HepG2 (cell line): ENCODE measurements around the gene STEAP1B. TPM values are rescaled to one million over a fixed set of nuclear protein-coding genes. Genes with fewer than 3 reads are reported as not detected.

ENCODE experiments used
- ATAC-seq: fragments of 200-7000 bp; cut with Tn5 transposase; 3 replicates; pipeline ENCODE4 v1.9.1; 2020; ENCODE audit warnings: mild to moderate bottlenecking, moderate library complexity
- BruUV-seq: library from RNA; stranded (reverse); fragments of 400-500 nt; replicated peaks from 2 replicates; lab custom pipeline; 2021; lab: Mats Ljungman, UMichigan
- CTCF ChIA-PET: fragments of 300-600 bp; formaldehyde crosslinking; extraction: SDS; loops from one replicate; lab custom pipeline; 2021; ENCODE audit warnings: low total read pairs, inconsistent platforms, low intra/inter-chr PET ratio; lab: Yijun Ruan, JAX
- POLR2A ChIA-PET: fragments of 350-600 bp; sonication (Branson Sonifier 250); formaldehyde crosslinking; loops from one replicate; lab custom pipeline; 2020; ENCODE audit warnings: antibody characterized with exemption, inconsistent platforms; lab: Yijun Ruan, JAX
- DNase-seq: peaks from one replicate; pipeline ENCODE4 v3.0.0-alpha.2; 2015; ENCODE audit warnings: low spot score
- FAIRE-seq: peaks from 3 replicates; lab custom pipeline; 2011; peaks lifted over from hg19 to GRCh38; lab: Jason Lieb, UNC
- H2AFZ ChIP-seq: one replicate; pipeline ENCODE4 v1.6.1; 2011; ENCODE audit warnings: low read length, inconsistent platforms
- H3K27ac ChIP-seq: fragments of 300-600 bp; 3 replicates; pipeline ENCODE4 v1.8.0; 2011; ENCODE audit warnings: mixed run types, mild to moderate bottlenecking, mixed read lengths, low read length, inconsistent platforms; ENCODE audit not compliant: insufficient read depth; ENCODE audit errors: extremely low read length
- H3K27me3 ChIP-seq, 2 experiments: fragments of 200-600 bp in 1 of 2; 2 replicates in 1 of 2; 3 replicates in 1 of 2; pipeline versions ENCODE4 v1.6.0 to v1.8.0; 2011; ENCODE audit warnings: low read length in 2 of 2, mild to moderate bottlenecking in 2 of 2, moderate library complexity in 2 of 2, inconsistent platforms in 1 of 2; ENCODE audit not compliant: insufficient read depth in 2 of 2, control insufficient read depth in 1 of 2
- H3K36me3 ChIP-seq, 2 experiments: fragments of 200-600 bp in 1 of 2; replicated peaks in 1 of 2; 2 replicates in 1 of 2; 3 replicates in 1 of 2; pipeline versions ENCODE4 v1.5.1 to v1.8.0; 2011; ENCODE audit warnings: low read length in 2 of 2, inconsistent platforms in 1 of 2; ENCODE audit not compliant: insufficient read depth in 2 of 2, control insufficient read depth in 1 of 2
- H3K4me1 ChIP-seq: 2 replicates; pipeline ENCODE4 v1.5.1; 2012; ENCODE audit warnings: low read length, inconsistent platforms; ENCODE audit not compliant: insufficient read depth
- H3K4me2 ChIP-seq: 2 replicates; pipeline ENCODE4 v1.6.0; 2011; ENCODE audit warnings: low read depth, low read length, inconsistent platforms
- H3K4me3 ChIP-seq, 3 experiments: fragments of 200-600 bp in 1 of 3; sonication (generic), shearing (Covaris generic) in 1 of 3; replicated peaks in 1 of 3; 2 replicates each; pipeline ENCODE4 v1.5.1; 2011 to 2016; ENCODE audit warnings: low read length in 3 of 3, inconsistent platforms in 2 of 3, low read depth in 2 of 3, mild to moderate bottlenecking in 2 of 3, control low read depth in 1 of 3, mixed read lengths in 1 of 3; ENCODE audit not compliant: insufficient read depth in 1 of 3
- H3K79me2 ChIP-seq: one replicate; pipeline ENCODE4 v1.6.1; 2011; ENCODE audit warnings: low read length, inconsistent platforms; ENCODE audit not compliant: insufficient read depth
- H3K9ac ChIP-seq: 2 replicates; pipeline ENCODE4 v1.6.0; 2011; ENCODE audit warnings: mild to moderate bottlenecking, low read depth, low read length, inconsistent platforms; ENCODE audit not compliant: insufficient read depth
- H3K9me3 ChIP-seq: 2 replicates; pipeline ENCODE4 v1.5.1; 2012; ENCODE audit warnings: mild to moderate bottlenecking, low read length
- H4K20me1 ChIP-seq: 2 replicates; pipeline ENCODE4 v1.6.0; 2011; ENCODE audit warnings: inconsistent platforms, mild to moderate bottlenecking, low read length, moderate library complexity; ENCODE audit not compliant: insufficient read depth
- DDIT3 ChIP-seq: sonication (generic); formaldehyde crosslinking; IDR thresholded peaks from 2 replicates; pipeline ENCODE4 v1.4.0; 2020; ENCODE audit warnings: mild to moderate bottlenecking, missing genetic modification reagents
- HOXD1 ChIP-seq: sonication (generic); formaldehyde crosslinking; IDR thresholded peaks from 2 replicates; pipeline ENCODE4 v1.5.0; 2020; ENCODE audit warnings: missing genetic modification reagents
- MATR3 ChIP-seq: sonication (generic); formaldehyde crosslinking; IDR thresholded peaks from 2 replicates; pipeline ENCODE4 v1.4.0; 2020; ENCODE audit warnings: missing genetic modification reagents
- MLXIP ChIP-seq: sonication (generic); formaldehyde crosslinking; IDR thresholded peaks from 2 replicates; pipeline ENCODE4 v1.9.0; 2021; ENCODE audit warnings: missing genetic modification reagents, borderline replicate concordance
- NRL ChIP-seq: sonication (generic); formaldehyde crosslinking; IDR thresholded peaks from 2 replicates; pipeline ENCODE4 v1.5.0; 2020; ENCODE audit warnings: missing genetic modification reagents, mild to moderate bottlenecking, moderate library complexity, borderline replicate concordance
- RXRB ChIP-seq: IDR thresholded peaks from 2 replicates; pipeline ENCODE4 v1.6.1; 2016; ENCODE audit warnings: borderline replicate concordance, missing genetic modification reagents, missing compliant biosample characterization
- SALL1 ChIP-seq: sonication (generic); formaldehyde crosslinking; IDR thresholded peaks from 2 replicates; pipeline ENCODE4 v1.8.0; 2022; ENCODE audit warnings: mild to moderate bottlenecking, missing genetic modification reagents
- TBX3 ChIP-seq: fragments of 450-650 bp; IDR thresholded peaks from 2 replicates; pipeline ENCODE4 v1.6.1; 2017; ENCODE audit warnings: antibody characterized with exemption, mild to moderate bottlenecking, inconsistent platforms, borderline replicate concordance
- TSC22D2 ChIP-seq: sonication (generic); formaldehyde crosslinking; IDR thresholded peaks from 2 replicates; pipeline ENCODE4 v1.5.1; 2020; ENCODE audit warnings: missing genetic modification reagents, mild to moderate bottlenecking, borderline replicate concordance
- ZNF17 ChIP-seq: sonication (generic); formaldehyde crosslinking; IDR thresholded peaks from 2 replicates; pipeline ENCODE4 v1.5.0; 2020; ENCODE audit warnings: mild to moderate bottlenecking, missing genetic modification reagents
- ZNF331 ChIP-seq: sonication (generic); formaldehyde crosslinking; IDR thresholded peaks from 2 replicates; pipeline ENCODE4 v1.4.0; 2020; ENCODE audit warnings: missing genetic modification reagents
- ZNF451 ChIP-seq: sonication (generic); formaldehyde crosslinking; IDR thresholded peaks from 2 replicates; pipeline ENCODE4 v1.5.0; 2020; ENCODE audit warnings: mild to moderate bottlenecking, missing genetic modification reagents
- ZNF496 ChIP-seq: sonication (generic); formaldehyde crosslinking; IDR thresholded peaks from 2 replicates; pipeline ENCODE4 v1.8.1; 2023; ENCODE audit warnings: mild to moderate bottlenecking, moderate library complexity, missing genetic modification reagents; ENCODE audit not compliant: insufficient replicate concordance
- ZNF530 ChIP-seq: sonication (generic); formaldehyde crosslinking; IDR thresholded peaks from 2 replicates; pipeline ENCODE4 v1.5.0; 2020; ENCODE audit warnings: low read depth, mild to moderate bottlenecking, missing genetic modification reagents
- ZNF678 ChIP-seq: sonication (generic); formaldehyde crosslinking; IDR thresholded peaks from 2 replicates; pipeline ENCODE4 v1.4.0; 2020; ENCODE audit warnings: mild to moderate bottlenecking, missing genetic modification reagents
- ZNF782 ChIP-seq: sonication (generic); formaldehyde crosslinking; IDR thresholded peaks from 2 replicates; pipeline ENCODE4 v1.4.0; 2020; ENCODE audit warnings: missing genetic modification reagents, mild to moderate bottlenecking, borderline replicate concordance
- WGBS: methylation state at CpG from one replicate; pipeline ENCODE4 v1.1.6; 2017; ENCODE audit warnings: low lambda C conversion rate; 5-methylcytosine and 5-hydroxymethylcytosine counted together
- in situ Hi-C: cut with HindIII; loops from 2 replicates; pipeline ENCODE4 v1.10.0; 2017; ENCODE audit warnings: low pct_unique_long_range_greater_than_20kb; ENCODE audit not compliant: extremely low pct_ligation_motif_present
- intact Hi-C: fragments of 100-400 bp; cut with micrococcal nuclease; formaldehyde crosslinking; loops from one replicate; pipeline ENCODE4 v1.10.0; 2022; ENCODE audit not compliant: unreplicated experiment
- polyA plus RNA-seq, 8 experiments: library from polyadenylated mRNA; depleted of rRNA in 3 of 8; stranded (reverse) in 7 of 8; unstranded in 1 of 8; fragments of >200 nt; fragmentation: Illumina TruSeq in 4 of 8; extraction: Trizol in 4 of 8; gene quantifications; 2 replicates each; pipeline versions ENCODE4 v1.2.1 to v1.2.3, GENCODE V29; 2011 to 2016; ENCODE audit warnings: low read depth in 4 of 8, missing spikeins in 1 of 8, mixed read lengths in 1 of 8; ENCODE audit not compliant: insufficient read depth in 1 of 8
- total RNA-seq, 5 experiments: library from RNA; depleted of rRNA; stranded (reverse); fragments of >200 nt; fragmentation: Illumina TruSeq; extraction: Trizol; gene quantifications; 2 replicates each; pipeline ENCODE4 v1.2.3, GENCODE V29; 2016; ENCODE audit warnings: low read depth in 1 of 5
- TF ChIP-seq, protein P1 (sequence below): sonication (generic); formaldehyde crosslinking; IDR thresholded peaks from 2 replicates; pipeline ENCODE4 v1.8.0; 2022; ENCODE audit warnings: mild to moderate bottlenecking, missing genetic modification reagents
- TF ChIP-seq, protein P2 (sequence below): sonication (generic); formaldehyde crosslinking; IDR thresholded peaks from 2 replicates; pipeline ENCODE4 v1.4.0; 2020; ENCODE audit warnings: mild to moderate bottlenecking, missing genetic modification reagents

Gene STEAP1B
- total and polyA plus RNA-seq, 2 of the 13 experiments (the other 11 are each of a cell fraction or from before 2014, with no cell fraction given): not detected

DNA sequence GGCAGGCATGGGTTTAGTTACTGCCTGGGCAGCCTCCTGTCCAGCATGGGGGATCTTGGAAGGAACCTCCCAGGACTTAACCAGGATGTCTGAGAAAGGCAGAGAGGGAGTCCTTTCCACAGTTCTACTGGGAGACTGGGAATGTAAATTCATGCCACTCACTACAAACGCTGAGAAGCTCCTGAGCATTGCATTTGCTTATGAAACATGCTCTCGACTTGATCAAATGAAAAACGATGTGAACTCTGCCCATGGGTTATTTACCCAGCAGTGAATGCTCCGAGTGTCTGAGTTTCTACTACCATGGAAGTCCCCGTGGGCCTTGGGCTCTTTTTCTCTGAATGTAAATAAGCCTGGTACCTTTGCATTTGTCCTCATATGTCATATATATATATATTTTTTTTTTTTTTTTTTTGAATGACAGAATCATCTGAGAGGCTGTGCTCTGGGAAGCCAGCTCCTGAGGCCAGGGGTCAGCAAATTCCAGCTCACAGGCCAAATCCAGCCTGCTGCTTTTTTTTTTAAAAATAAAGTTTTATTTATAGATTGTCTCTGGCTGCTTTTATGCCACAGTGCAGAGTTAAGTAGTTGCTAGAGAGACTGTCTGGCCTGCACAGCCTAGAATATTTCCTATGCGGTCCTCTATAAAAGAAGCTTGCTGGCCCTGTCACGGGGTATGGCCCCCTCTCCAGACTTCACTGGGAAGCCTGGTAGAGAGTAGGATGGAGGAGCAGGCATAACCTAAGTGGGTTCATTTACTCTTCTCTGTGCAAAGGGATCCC is 121.6 kb downstream of the STEAP1B start:
- intact Hi-C loops (loop anchor here (1.0 to 2.0 kb wide), 4 partner anchors 19 to 64 kb away; no protein-coding TSS in a partner anchor), in situ Hi-C loops (no loop called here)
- Histone ChIP-seq H3K4me3 (peak overlapping the region in 1 of 3 experiments; percentile 46; a peak in 2 of 6 replicates), H3K27ac (peak overlapping the region; percentile 81), H3K79me2 (no peaks in the 10 kb centered on the region), H3K27me3 (no peaks in the 10 kb centered on the region), H4K20me1 (no peaks in the 10 kb centered on the region), H3K9me3 (no peaks in the 10 kb centered on the region), H3K4me1 (peaks cover 57% of the 10 kb centered on the region), H3K9ac (peak overlapping the region; percentile 64), H3K36me3 (no peaks in the 10 kb centered on the region), H2AFZ (peak overlapping the region; percentile 67), H3K4me2 (peak overlapping the region; percentile 82)
- FAIRE-seq: peak; percentile 87
- ATAC-seq: peak; percentile 99
- peak; percentile 96 for DNase-seq
- WGBS: 22% methylated on average over 7 of the region's 7 CpGs
- BruUV-seq: no TSS peak
- ChIA-PET CTCF (no interaction called here), POLR2A (interaction anchor here (0.6 to 4.5 kb wide), 6 partner anchors 17 to 373 kb away, joined by 3 to 26 read pairs (median 4); partner anchors contain the start of gene RAPGEF5)
- no peak for TF ChIP-seq NRL (CRISPR knock-in tag)
- no peak for TF ChIP-seq ZNF782
- TF ChIP-seq SALL1 (CRISPR knock-in tag): peak; percentile 84
- TF ChIP-seq TBX3: no peak
- no peak for TF ChIP-seq MLXIP (CRISPR knock-in tag)
- no peak; the same call in 1 of the 2 replicates for TF ChIP-seq ZNF331 (CRISPR knock-in tag)
- no peak for TF ChIP-seq ZNF496
- no peak for TF ChIP-seq ZNF17 (CRISPR knock-in tag)
- no peak for TF ChIP-seq TSC22D2 (CRISPR knock-in tag)
- no peak for TF ChIP-seq ZNF451 (CRISPR knock-in tag)
- no peak for TF ChIP-seq MATR3 (CRISPR knock-in tag)
- TF ChIP-seq, protein P1, sequence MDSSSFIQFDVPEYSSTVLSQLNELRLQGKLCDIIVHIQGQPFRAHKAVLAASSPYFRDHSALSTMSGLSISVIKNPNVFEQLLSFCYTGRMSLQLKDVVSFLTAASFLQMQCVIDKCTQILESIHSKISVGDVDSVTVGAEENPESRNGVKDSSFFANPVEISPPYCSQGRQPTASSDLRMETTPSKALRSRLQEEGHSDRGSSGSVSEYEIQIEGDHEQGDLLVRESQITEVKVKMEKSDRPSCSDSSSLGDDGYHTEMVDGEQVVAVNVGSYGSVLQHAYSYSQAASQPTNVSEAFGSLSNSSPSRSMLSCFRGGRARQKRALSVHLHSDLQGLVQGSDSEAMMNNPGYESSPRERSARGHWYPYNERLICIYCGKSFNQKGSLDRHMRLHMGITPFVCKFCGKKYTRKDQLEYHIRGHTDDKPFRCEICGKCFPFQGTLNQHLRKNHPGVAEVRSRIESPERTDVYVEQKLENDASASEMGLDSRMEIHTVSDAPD (CRISPR knock-in tag): no peak
- TF ChIP-seq DDIT3 (CRISPR knock-in tag): no peak
- TF ChIP-seq RXRB (CRISPR knock-in tag): peak; percentile 73
- no peak for TF ChIP-seq ZNF678 (CRISPR knock-in tag)
- no peak for TF ChIP-seq HOXD1 (CRISPR knock-in tag)
- TF ChIP-seq, protein P2, sequence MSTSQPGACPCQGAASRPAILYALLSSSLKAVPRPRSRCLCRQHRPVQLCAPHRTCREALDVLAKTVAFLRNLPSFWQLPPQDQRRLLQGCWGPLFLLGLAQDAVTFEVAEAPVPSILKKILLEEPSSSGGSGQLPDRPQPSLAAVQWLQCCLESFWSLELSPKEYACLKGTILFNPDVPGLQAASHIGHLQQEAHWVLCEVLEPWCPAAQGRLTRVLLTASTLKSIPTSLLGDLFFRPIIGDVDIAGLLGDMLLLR (CRISPR knock-in tag): no peak
- no peak for TF ChIP-seq ZNF530 (CRISPR knock-in tag)
